Suprapubic skin (tissue), 4 donors: ENCODE measurements around the gene NEB. TPM values are rescaled to one million over a fixed set of nuclear protein-coding genes. Genes with fewer than 3 reads are reported as not detected.

Experiments used
- DNase-seq, 2 donors: peaks; one replicate each; pipeline ENCODE4 v3.0.0-alpha.2; 2019; ENCODE audit warnings: low spot score in 2 of 2
- H3K27ac ChIP-seq: fragments of 200-600 bp; sonication (generic); one replicate; pipeline ENCODE4 v1.5.1; 2019
- H3K27me3 ChIP-seq: fragments of 200-600 bp; sonication (generic); one replicate; pipeline ENCODE4 v1.5.1; 2019
- H3K36me3 ChIP-seq: fragments of 200-600 bp; sonication (generic); one replicate; pipeline ENCODE4 v1.5.1; 2019
- H3K4me1 ChIP-seq: fragments of 200-600 bp; sonication (generic); one replicate; pipeline ENCODE4 v1.5.1; 2019
- H3K4me3 ChIP-seq: fragments of 200-600 bp; sonication (generic); one replicate; pipeline ENCODE4 v1.5.1; 2019; ENCODE audit warnings: mild to moderate bottlenecking
- H3K9me3 ChIP-seq: fragments of 200-600 bp; sonication (generic); one replicate; pipeline ENCODE4 v1.5.1; 2019
- CTCF ChIP-seq, 2 donors: fragments of 200-600 bp in 1 of 2; fragments of 450-650 bp in 1 of 2; sonication (generic) in 1 of 2; IDR thresholded peaks; one replicate each; pipeline ENCODE4 v1.5.1; 2016 to 2019; ENCODE audit warnings: antibody characterized with exemption in 2 of 2, mild to moderate bottlenecking in 1 of 2, moderate library complexity in 1 of 2
- EP300 ChIP-seq: sonication (generic); formaldehyde crosslinking; IDR thresholded peaks from one replicate; pipeline ENCODE4 v1.6.1; 2017; ENCODE audit warnings: antibody characterized with exemption
- POLR2A ChIP-seq, 2 donors: fragments of 450-650 bp; IDR thresholded peaks; one replicate each; pipeline ENCODE4 v1.6.1; 2017; ENCODE audit warnings: antibody characterized with exemption in 2 of 2, mild to moderate bottlenecking in 2 of 2, moderate library complexity in 2 of 2
- POLR2AphosphoS5 ChIP-seq, 3 donors: sonication (generic); formaldehyde crosslinking; IDR thresholded peaks; one replicate each; pipeline ENCODE4 v1.6.1; 2017; ENCODE audit warnings: antibody characterized with exemption in 3 of 3
- WGBS: methylation state at CpG from one replicate; pipeline ENCODE4 v1.1.5; 2018; 5-methylcytosine and 5-hydroxymethylcytosine counted together
- total RNA-seq, 4 donors: library from RNA; depleted of rRNA; stranded (reverse); fragments of >200 nt; gene quantifications; one replicate each; pipeline ENCODE4 v1.1.0, GENCODE V29; 2016

The NEB gene
- total RNA-seq, 4 donors from 2014 or later, result 5.4 to 19.1 (median 7.4) TPM

- TF ChIP-seq EP300, result no peak
- no peak for TF ChIP-seq POLR2AphosphoS5 (IDR thresholded peaks at IDR 0.05)
- no peak for TF ChIP-seq CTCF (IDR thresholded peaks at IDR 0.05)
- TF ChIP-seq POLR2A (IDR thresholded peaks at IDR 0.05), result no peak
- Histone ChIP-seq H3K36me3 (no peaks in the 10 kb centered on the region), H3K27ac (no peak overlapping the region), H3K4me3 (no peak overlapping the region), H3K4me1 (no peaks in the 10 kb centered on the region), H3K9me3 (no peaks in the 10 kb centered on the region), H3K27me3 (no peaks in the 10 kb centered on the region)
- WGBS, result 83% methylated on average over 9 of the region's 9 CpGs
- no peak for DNase-seq
Observed at GRCh38 chr2:151525821-151526373, 208.4 kb downstream of the NEB start.

- TF ChIP-seq EP300, result no peak
- TF ChIP-seq CTCF (IDR thresholded peaks at IDR 0.05), result no peak
- no peak for TF ChIP-seq POLR2AphosphoS5 (IDR thresholded peaks at IDR 0.05)
- TF ChIP-seq POLR2A (IDR thresholded peaks at IDR 0.05), result no peak
- Histone ChIP-seq H3K27ac (no peak overlapping the region), H3K9me3 (no peaks in the 10 kb centered on the region), H3K27me3 (no peaks in the 10 kb centered on the region), H3K4me1 (no peaks in the 10 kb centered on the region), H3K4me3 (no peak overlapping the region), H3K36me3 (no peaks in the 10 kb centered on the region)
- WGBS, result 73% methylated on average over 3 of the region's 3 CpGs
- DNase-seq, result no peak
Observed at GRCh38 chr2:151523850-151524249, 210.4 kb downstream of the NEB start.

- Histone ChIP-seq H3K9me3 (no peaks in the 10 kb centered on the region), H3K27ac (no peak overlapping the region), H3K4me1 (no peaks in the 10 kb centered on the region), H3K36me3 (no peaks in the 10 kb centered on the region), H3K27me3 (no peaks in the 10 kb centered on the region), H3K4me3 (no peak overlapping the region)
- TF ChIP-seq EP300 (no peak), CTCF (IDR thresholded peaks at IDR 0.05) (no peak), POLR2AphosphoS5 (IDR thresholded peaks at IDR 0.05) (no peak), POLR2A (IDR thresholded peaks at IDR 0.05) (no peak)
- no peak for DNase-seq
- 94% methylated on average over 7 of the region's 7 CpGs for WGBS
Observed at GRCh38 chr2:151522556-151522955, 211.7 kb downstream of the NEB start.

GRCh38 chr2:151520976-151521375, 213.3 kb downstream of the NEB start:
- WGBS, result 87% methylated on average over 1 of the region's 1 CpG

GRCh38 chr2:151518802-151519201, 215.5 kb downstream of the NEB start:
- Histone ChIP-seq H3K9me3 (no peaks in the 10 kb centered on the region), H3K36me3 (no peaks in the 10 kb centered on the region), H3K27ac (no peak overlapping the region), H3K27me3 (no peaks in the 10 kb centered on the region), H3K4me3 (no peak overlapping the region), H3K4me1 (no peaks in the 10 kb centered on the region)
- TF ChIP-seq EP300 (no peak), CTCF (IDR thresholded peaks at IDR 0.05) (no peak), POLR2A (IDR thresholded peaks at IDR 0.05) (no peak), POLR2AphosphoS5 (IDR thresholded peaks at IDR 0.05) (no peak)
- WGBS, result 87% methylated on average over 3 of the region's 3 CpGs
- DNase-seq, result no peak

More at GRCh38 chr2:151520976-151521375, 213.3 kb downstream of the NEB start:
- H3K4me1 ChIP-seq, result no peaks in the 10 kb centered on the region
- TF ChIP-seq POLR2AphosphoS5 (IDR thresholded peaks at IDR 0.05) (no peak), POLR2A (IDR thresholded peaks at IDR 0.05) (no peak), EP300 (no peak), CTCF (IDR thresholded peaks at IDR 0.05) (no peak)
- no peaks in the 10 kb centered on the region for H3K9me3 ChIP-seq
- H3K27ac ChIP-seq, result no peak overlapping the region
- H3K27me3 ChIP-seq, result no peaks in the 10 kb centered on the region
- H3K36me3 ChIP-seq, result no peaks in the 10 kb centered on the region
- no peak overlapping the region for H3K4me3 ChIP-seq
- DNase-seq, result no peak
